Activated CD4-positive, CD25-positive, alpha-beta regulatory T cell treated with anti-CD3 and anti-CD28 coated beads, Interleukin-2, amount 50 U/mL, for 24 hours (primary cell): ENCODE results near the gene VPS9D1.
A peak's percentile ranks its signal among the peaks of the same experiment; 100 is the strongest.

Experiments used
- ATAC-seq, 2 donors: fragments of 150-1000 bp; cut with Tn5 transposase; one replicate each; pipeline ENCODE4 v1.10.0; 2021; ENCODE audit warnings: mild to moderate bottlenecking in 1 of 2, moderate library complexity in 1 of 2

Gene VPS9D1

GRCh38 chr16:89657442-89658220 lies 63.1 kb downstream of the VPS9D1 start, which contains the start of the genes CHMP1A and SPATA33:
CHMP1A (minus strand) TSS chr16:89657708; CDS start chr16:89657588, 120 bp downstream.
SPATA33 (plus strand) TSS chr16:89657836; CDS start chr16:89657912, 76 bp downstream.
- peak; percentile 91 to 93 for ATAC-seq
